COLO829 (cell line): ENCODE measurements around the gene ARHGEF11.
A peak's percentile ranks its signal among the peaks of the same experiment; 100 is the strongest.

Source experiments
- DNase-seq: peaks from one replicate; pipeline ENCODE4 v3.0.0; 2012; ENCODE audit warnings: low spot score

Gene ARHGEF11

DNA sequence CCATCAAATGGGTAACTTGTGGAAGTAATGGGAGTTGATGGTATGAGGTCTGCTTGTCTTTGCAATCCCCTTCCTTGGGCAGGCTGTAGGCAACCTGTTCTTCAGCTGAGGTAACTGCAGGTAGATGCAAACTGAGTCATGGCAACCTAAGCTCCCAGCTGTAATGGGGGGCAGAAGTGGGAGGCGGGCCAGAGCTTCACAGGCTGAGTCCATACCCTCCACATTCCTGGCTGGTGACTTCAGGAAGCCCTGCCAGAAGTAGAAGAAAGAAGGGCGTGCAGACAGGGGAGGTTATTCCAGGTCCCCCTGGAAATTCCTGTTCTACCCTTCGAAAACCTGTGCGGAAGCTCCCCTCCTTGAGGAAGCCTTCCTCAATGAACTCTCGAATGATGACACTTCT lies 44.9 kb downstream of the ARHGEF11 start:
- DNase-seq: no peak

GRCh38 chr1:156999596-157000320 lies 45.8 kb downstream of the ARHGEF11 start:
- DNase-seq: no peak

- DNase-seq: no peak
These were observed 46.6 kb downstream of the ARHGEF11 start for GRCh38 chr1:156998840-156999500.

GRCh38 chr1:156998301-156998700 lies 47.2 kb downstream of the ARHGEF11 start:
- no peak for DNase-seq

DNA sequence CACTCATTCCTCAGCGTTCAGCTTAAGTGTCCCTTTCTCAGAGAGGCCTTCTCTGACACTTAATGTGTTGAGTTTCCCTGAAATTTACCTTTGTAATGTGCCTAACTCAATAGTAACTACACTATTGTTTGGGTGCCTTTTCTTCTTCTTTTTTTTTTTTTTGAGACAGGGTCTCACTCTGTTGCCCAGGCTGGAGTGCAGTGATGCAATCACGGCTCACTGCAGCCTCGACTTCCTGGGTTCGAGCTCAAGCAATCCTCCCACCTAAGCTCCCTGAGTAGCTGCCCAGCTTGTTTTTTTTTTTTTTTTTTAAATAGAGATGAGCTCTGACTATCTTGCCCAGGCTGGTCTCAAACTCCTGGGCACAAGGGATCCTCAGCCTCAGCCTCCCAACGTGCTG lies 50.1 kb downstream of the ARHGEF11 start:
- DNase-seq: no peak

GRCh38 chr1:156994277-156994676 lies 51.3 kb downstream of the ARHGEF11 start:
- no peak for DNase-seq

DNA sequence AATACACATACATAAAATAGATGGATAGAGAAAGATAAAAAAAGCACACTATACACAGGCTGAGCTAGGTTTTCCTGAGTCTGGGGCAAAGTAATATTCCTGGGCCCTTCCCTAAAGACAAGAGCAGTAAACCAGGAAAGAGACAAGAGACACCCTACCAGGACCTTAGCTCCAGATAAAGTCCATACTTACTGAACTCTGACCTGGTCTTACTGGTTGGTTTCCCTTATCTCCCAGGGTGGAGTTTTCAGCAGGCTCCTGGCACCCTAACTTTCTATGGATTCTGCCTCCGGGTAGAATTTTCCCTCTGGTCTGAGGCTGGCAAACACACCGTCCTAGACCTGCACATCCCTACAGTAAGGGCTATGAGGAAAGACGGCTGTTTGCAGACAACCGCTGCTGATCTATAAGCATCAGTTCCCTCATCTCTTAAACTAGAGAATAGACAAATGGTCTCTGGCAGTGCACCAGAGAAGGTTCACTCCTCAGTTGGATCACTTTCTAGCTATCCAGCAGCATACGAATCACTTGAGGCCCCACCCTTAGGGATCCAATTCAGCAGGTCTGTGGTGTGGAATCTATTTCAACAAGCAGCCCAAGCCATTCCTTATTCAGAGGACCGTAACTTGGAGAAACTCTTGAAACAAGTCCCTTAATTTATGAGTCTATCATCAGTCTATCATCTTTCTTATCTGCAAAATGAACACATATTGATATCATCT lies 52.0 kb downstream of the ARHGEF11 start:
- DNase-seq: no peak

DNA sequence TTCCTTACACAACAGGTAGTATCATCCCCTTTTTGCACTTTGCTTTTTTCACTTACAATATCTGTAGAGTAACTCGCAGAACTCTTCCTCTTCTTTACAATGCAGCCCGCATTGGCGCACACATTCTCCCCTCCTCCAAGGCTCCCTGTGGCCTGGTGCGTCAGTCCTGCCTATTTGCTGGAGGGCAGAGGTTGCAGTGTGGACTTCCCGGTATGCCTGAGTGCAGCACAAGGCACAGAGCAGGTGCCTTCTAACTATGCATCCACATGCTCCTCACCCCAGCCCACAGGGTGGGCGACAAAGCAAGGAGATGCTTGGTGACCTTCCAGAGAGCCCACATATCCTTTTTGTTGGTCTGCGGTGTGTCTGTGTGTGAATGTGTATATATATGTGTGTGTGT lies 53.3 kb downstream of the ARHGEF11 start:
- DNase-seq: no peak

DNA sequence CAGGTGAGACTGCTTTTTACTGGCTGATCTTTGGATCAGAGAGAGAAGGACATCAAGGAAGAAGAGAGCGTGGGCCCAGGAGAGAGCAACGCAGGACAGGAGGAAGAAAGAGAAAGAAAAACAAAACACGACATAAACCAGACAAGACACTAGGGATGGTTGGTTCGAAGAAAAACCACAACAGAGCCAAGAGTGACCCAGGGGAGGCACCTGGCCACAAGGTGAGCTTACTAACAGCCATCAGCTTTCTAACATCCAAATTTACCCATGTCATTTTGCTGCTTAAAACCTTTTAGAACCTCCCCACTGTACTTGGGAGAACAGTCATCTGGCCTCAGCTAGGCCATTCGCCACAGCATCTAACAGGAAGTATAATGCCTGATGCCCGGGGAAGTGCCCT lies 57.8 kb downstream of the ARHGEF11 start:
- DNase-seq: no peak

DNA sequence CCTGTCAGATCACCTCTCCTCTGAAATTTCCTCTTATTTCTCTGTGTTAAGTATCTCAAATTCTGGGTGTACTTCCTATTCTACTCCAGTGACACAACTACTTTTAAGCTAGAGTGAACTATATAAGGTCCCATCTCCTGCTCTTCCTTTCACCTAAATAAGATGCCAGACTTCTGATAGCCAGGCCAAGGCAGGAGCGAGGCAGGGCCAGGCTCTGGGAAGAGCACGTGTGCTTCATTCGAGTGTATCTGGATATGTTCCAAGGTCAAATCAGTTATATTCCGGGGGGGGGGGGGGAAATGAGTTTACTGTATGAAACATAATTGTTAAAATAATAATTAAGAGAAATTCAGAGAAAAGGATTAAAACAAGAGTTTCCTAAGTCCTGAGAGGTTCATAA lies 65.0 kb downstream of the ARHGEF11 start:
- DNase-seq: no peak

DNA sequence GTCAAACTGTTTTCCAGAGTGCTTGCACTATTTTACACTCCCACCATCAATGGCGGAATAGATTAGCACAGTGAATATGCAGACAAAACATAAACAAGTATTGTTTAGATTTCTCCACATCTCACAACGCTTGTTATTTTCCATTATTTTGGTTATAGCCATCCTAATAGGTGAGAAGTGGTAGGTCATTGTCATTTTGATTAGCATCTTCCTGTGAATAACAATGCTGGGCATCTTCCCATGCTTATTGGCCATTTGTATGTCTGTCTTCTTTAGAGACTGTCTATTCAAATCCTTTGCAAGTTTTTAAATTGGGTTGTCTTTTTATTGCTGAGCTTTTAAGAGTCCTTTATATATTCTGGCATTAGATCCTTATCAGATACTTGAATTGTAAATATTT lies 70.5 kb downstream of the ARHGEF11 start:
- no peak for DNase-seq

GRCh38 chr1:156973417-156973816 lies 72.1 kb downstream of the ARHGEF11 start:
- no peak for DNase-seq

GRCh38 chr1:156970017-156970416 lies 75.5 kb downstream of the ARHGEF11 start:
- no peak for DNase-seq

DNA sequence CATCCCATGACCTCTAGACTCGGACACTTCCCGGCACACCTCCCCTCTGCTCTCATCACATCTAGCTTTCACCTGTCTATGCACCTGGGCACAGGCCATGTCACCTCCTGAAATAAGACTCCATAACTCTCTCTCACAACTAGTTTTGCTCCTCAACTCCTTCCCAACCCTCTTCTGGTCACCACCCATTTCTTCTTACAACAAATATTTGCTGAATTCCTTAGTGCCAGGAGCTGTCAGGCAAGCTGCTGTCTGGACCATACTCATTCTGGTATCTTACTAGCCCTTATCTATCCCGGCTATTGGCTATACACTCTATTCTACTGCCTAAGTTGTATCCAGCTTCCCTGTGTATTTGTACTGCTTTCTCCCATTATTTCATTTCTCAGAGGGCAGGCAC lies 76.0 kb downstream of the ARHGEF11 start:
- no peak for DNase-seq

- no peak for DNase-seq
These were observed 81.1 kb downstream of the ARHGEF11 start for GRCh38 chr1:156964441-156964840.

GRCh38 chr1:156963621-156964020 lies 81.9 kb downstream of the ARHGEF11 start:
- DNase-seq: peak; percentile 28

DNA sequence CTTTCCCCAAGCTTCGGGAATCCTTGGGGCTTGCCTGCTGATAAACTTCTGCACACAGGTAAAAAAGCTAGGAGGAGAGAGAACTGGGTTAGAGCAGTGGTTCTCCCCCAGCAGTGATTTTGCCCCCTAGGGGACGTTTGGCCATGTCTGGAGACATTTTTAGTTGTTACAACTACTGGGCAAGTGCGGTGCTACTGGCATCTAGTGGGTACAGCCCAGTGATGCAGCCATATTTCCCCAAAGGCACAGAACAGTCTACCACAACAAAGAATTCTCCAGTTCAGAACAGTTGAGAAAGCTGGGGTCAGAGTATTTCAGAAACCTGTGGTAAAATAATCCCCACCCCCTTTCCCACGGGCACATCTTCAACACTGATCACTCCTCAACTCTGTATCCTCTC lies 83.8 kb downstream of the ARHGEF11 start:
- no peak for DNase-seq

DNA sequence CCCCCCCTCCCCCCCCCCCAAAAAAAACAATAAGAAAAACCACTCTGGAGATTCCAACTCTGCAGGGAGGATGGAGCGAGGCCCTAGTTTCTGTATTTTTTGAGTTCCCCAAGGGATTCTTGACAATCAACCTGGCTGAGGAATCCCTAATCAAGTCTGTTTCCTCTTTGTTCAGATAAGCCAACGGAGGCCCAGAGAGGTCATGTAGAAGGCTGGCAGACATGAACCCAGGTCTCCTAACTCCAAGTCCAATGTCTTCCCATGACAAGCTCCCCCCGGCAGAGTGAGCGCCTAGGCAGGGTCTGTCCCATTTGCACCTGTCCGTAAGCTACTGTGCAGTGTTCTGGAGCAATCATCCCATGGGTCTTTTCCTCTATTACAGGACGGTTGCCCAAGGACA lies 85.6 kb downstream of the ARHGEF11 start:
- DNase-seq: no peak

DNA sequence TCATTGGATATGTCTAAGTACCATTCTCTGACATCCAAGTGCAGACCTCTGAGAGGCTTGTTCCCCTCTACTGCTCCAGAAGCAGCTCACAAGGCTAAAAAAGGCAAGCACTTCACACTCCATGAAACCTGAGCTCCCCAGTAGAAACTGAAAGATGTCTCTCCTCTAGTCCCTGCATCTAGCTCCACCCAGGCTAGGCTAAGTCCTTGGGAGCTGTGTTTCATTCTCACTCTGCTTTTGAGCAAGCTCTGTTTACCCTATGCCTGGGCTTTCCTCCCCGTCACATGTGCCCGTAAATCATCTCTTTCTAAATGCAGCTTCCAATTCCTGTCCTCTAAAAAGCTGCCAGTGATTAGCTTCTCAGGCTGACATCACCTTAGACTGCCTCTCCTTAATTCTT lies 86.1 kb downstream of the ARHGEF11 start:
- DNase-seq: no peak

- DNase-seq: no peak
These were observed 87.3 kb downstream of the ARHGEF11 start for GRCh38 chr1:156958247-156958714.

DNA sequence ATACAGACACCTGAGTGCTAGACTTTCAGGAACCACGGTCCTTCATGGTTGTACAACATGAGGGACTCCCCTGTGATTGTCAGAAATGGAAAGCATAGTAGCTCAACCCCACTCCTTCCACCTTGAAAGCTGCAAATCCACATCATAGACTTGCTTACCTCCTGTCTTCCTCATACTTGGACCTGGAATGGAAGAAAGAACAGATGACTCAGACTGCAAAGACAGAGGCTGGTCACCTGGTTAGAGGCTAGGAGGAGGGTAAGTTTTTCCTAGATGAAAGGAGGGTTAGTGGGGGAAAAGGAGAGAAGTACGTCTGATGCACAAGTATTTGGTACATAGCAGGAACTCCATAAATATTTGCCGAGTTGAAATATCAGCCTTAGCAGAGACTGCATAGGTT lies 87.9 kb downstream of the ARHGEF11 start:
- DNase-seq: no peak

GRCh38 chr1:156956333-156956732 lies 89.2 kb downstream of the ARHGEF11 start:
- DNase-seq: no peak

- no peak for DNase-seq
These were observed 92.0 kb downstream of the ARHGEF11 start for GRCh38 chr1:156953571-156953970.
